GM12892 (cell line): Measurements from ENCODE around the gene PDE1C.

ENCODE experiments used
- POLR2AphosphoS5 ChIP-seq: IDR thresholded peaks from 2 replicates; pipeline ENCODE4 v1.6.1; 2011; ENCODE audit warnings: low read depth, low read length, control low read depth
- TAF1 ChIP-seq: IDR thresholded peaks from 2 replicates; pipeline ENCODE4 v1.6.1; 2011; ENCODE audit warnings: low read depth, mild to moderate bottlenecking, control low read depth, low read length, borderline replicate concordance

DNA sequence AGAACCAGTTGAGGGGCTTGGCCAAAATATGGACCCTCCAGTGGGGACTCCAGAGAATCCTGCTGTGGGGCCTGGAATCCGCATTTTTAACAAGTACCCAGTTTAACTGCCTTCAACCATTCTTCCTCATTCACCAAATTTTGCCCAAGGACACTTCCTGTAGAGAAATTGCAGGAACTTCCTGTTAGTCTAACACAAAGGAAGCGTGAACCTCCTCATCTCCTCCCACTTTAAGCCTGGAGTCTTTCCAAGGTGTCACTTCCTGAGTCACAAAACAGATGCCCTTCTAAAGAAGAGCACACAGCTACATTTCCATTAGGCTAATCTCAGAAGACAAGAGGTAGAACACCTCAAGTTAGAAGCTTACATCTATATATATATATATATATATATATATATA is 194.8 kb downstream of the PDE1C start:
- TF ChIP-seq POLR2AphosphoS5: no peak
- TF ChIP-seq TAF1: no peak
